A549 treated with AZD2906 at 1 μM for 4 hours (cell line): ENCODE data around the gene RAB11FIP3. TPM values are rescaled to one million over a fixed set of nuclear protein-coding genes. Genes with fewer than 3 reads are reported as not detected.

Experiments used
- total RNA-seq: library from RNA; stranded (reverse); fragments of 200-300 nt; extraction: Qiagen RNA extraction; gene quantifications from 5 replicates; pipeline ENCODE4 v1.2.3, GENCODE V29; 2022

Gene RAB11FIP3, protein sequence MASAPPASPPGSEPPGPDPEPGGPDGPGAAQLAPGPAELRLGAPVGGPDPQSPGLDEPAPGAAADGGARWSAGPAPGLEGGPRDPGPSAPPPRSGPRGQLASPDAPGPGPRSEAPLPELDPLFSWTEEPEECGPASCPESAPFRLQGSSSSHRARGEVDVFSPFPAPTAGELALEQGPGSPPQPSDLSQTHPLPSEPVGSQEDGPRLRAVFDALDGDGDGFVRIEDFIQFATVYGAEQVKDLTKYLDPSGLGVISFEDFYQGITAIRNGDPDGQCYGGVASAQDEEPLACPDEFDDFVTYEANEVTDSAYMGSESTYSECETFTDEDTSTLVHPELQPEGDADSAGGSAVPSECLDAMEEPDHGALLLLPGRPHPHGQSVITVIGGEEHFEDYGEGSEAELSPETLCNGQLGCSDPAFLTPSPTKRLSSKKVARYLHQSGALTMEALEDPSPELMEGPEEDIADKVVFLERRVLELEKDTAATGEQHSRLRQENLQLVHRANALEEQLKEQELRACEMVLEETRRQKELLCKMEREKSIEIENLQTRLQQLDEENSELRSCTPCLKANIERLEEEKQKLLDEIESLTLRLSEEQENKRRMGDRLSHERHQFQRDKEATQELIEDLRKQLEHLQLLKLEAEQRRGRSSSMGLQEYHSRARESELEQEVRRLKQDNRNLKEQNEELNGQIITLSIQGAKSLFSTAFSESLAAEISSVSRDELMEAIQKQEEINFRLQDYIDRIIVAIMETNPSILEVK
- 26.2 to 32.4 TPM (median 28.4 TPM) in 5 replicates for total RNA-seq

DNA sequence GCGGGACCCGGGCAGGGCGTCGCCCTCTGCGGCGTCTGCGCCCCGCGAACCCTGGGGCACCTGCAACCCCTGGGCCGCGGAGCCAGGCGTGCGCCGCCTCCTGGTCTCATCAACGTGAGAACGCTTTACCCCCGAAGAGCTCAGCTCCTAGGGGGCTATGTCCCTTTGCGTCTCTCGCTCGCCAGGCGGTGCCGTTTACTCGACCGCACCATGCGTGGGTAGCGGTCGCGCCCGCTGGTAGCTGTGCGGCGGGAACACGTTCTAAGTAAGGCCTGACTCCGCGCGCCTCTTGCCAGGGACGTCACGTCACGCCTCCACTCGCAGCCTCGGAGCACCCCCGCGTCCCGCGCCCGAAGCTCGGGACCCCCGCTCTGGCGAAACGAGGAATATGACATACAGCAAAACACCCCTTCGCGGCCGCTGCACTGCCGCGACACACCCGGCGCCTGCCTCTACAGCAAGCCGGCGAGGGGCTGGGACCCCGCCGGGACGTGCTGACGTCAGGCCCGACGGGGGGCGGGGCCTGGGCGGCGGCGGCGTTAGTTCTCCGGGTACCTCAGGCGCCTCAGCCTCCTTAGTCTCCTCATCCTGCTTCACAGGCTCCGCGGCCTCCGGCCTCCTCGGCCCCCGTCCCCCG is at the start of gene RAB11FIP3:
RAB11FIP3 (plus strand) TSS at position 568 of the 637 bp plus-strand sequence. CDS start 358 bp downstream, outside the sequence.

DNA sequence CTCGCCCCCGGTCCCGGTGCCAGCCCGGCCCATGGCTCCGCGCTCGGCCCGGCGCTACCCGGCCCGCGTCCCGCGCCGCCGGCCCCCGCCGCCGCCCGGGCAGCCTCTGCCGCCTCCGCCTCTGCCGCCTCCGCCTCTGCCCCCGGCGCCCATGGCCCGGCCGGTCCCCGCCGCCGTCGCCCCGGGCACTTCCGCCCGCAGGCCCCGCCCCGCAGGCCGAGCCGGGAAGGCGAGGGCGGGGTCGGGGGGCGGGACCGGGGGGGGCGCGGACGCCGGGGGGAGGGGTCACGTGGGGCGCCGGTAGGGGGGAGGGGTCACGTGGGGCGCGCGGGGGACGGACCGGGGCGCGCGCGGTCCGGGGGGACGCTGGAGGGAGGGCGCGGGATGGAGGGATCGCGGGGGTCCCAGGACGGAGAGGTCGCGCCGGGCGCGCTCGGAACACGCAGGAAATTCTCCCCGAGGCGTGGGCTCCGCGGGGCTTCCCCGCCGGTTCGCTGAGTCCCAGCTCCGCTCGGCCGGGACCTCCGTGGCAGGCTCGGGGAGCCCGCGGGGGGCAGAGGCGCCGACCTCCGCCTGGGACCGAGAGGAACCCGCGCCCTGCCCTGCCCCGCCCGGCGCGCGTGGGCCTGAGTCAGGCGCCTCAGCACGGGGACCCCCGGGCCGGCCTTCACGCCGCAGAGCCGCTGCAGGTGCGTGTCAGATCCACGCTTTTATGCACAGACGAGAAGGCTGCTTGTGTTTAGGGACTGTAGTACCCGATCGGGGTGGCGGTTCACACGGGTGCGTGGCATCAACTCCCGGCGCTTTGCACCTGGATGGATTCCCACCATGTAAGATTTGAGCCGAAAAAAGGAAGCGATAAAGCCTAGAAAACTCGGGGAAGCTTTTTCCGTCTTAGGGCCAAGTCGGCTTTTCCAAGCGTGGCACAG is 43.4 kb upstream of the RAB11FIP3 start, which contains the start of gene PGAP6:
PGAP6 (minus strand) TSS at position 190 of the 929 bp plus-strand sequence; CDS start at position 33, 157 bp downstream.

DNA sequence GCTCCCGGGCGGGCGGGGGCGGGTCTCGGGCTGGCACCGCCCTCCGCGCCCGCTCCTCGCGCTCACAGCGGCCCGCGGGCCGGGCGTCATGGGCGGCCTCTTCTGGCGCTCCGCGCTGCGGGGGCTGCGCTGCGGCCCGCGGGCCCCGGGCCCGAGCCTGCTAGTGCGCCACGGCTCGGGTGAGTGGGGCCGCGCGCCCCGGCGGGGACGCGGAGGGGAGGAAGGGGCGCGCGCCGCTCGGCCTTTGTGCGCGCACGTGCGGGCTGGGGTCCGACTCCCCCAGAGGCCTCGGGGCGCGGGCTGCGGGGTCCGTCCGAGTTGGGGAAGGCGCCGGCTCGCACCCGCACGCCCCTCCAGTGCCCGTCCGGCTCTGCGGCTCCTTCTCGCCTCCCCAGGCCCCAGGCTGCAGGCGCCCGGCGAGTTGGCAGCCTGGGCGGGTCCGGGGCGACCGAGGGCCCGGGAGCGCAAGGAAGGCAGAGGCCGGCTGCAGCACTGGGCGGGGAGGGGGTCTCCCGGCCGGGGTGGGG is 28.3 kb upstream of the RAB11FIP3 start, which contains the start of gene NME4:
NME4 (plus strand) TSS at position 65 of the 527 bp plus-strand sequence; CDS start at position 89, 24 bp downstream.

DNA sequence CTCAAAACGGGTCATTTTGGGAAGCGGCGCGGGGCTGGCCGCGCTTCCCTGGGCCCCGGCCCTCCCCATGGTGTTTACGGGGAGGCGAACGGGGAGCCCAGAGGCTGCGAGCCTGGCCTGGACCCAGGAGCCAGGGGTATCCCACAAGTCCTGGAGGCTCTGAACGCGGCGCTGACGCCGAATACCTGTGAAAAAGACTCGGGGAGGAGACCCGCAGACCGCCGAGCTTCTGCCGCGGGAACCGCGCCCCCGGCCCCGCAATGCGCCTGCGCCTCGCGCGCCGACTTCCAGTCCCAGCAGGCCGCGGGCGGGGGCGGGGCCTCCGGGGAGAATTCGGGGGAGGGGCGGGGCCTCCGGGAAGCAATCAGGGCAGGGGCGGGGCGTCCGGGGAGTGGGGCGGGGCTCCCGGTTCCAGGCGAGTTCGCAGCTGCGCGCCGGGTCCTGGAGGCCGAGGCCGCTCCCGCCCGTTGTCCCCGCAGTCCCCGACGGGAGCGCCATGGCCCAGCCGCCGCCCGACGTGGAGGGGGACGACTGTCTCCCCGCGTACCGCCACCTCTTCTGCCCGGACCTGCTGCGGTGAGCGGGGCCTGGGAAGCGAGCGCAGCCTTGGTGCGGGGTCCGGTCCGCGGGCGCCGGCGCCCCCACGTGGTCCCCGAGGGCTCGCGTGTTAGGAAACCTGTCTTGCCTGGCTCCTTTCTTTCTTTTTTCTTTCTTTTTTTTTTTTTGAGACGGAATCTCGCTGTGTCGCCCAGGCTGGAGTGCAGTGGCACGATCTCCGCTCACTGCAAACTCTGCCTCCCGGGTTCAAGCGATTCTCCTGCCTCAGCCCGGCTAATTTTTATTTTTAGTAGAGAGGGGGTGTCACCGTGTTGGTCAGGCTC is 23.7 kb upstream of the RAB11FIP3 start, which contains the start of gene DECR2:
DECR2 (plus strand) TSS at position 418 of the 881 bp plus-strand sequence; CDS start at position 497, 79 bp downstream.

DNA sequence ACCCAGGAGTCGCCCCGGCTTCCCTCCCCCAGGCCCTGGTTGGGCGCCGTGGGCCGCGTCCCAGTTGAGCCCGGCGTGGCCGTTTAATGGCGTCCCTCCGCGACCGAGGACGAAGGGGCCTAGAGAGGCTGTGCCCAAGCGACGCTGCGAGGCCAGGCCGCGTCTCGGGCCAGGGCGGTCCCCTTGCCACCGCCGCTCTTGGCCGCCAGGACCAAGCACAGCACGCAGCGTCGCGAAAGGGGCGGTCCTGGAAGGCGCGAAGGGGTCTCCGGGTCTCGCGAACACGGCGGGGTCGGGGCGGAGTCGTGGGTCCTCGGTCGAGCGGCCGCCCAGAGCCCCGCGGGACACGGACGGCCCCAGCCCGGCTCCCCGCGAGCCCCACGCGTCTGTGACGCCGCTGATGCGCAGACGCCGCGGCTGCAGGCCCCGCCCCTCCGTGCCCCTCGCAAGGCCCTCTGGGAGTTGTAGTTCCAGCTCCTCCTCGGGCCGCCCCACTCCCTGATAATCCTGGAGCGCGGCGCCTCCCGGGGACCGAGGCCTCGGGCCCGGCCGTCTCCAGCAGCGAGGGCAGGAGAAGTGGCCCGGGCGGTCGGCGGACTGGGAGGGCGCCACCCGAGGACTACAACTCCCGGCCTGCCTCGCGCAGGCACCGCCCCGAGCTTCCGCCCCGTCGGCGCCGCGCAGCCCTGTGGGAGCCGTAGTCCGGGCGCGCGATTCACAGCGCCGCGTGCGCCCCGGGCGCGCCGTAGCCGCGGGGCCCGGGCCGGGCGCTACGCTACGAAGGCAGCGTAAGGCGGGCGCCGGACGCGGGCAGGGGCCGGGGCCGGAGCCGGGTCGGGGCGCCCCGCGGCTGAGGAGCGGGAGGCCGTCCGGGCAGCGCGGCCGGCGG is 101.8 kb downstream of the RAB11FIP3 start, which contains the start of gene CAPN15:
CAPN15 (plus strand) TSS at position 698 of the 889 bp plus-strand sequence. CDS start 19,127 bp downstream, outside the sequence.

DNA sequence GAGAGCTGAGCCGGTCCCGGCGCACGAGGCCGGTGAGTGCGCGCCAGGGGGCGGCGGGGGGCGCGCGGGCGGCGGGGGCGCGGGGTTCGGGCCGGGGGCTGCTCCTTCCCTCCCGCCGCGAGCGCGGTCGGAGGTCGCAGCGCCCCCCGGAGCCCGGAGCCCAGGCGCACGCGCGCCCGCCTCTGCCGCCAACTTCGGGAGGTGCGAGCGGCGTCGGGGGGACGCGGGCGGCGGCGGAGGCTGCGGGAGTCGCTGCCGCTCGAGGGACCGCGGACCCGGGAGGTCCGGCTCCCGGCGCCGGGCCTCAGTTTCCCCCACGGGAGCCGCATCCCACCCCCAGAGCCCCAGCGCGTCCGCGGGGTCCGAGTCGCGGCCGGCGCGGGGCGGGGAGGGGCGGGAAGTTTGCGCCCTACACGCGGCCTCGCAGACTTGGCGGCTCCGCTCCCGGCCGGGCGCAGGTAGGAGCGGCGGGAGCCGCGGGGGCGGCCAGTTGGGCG is 134.8 kb downstream of the RAB11FIP3 start, which contains the start of gene PRR35:
PRR35 (plus strand) TSS at position 191 of the 497 bp plus-strand sequence. CDS start 2,901 bp downstream, outside the sequence.

DNA sequence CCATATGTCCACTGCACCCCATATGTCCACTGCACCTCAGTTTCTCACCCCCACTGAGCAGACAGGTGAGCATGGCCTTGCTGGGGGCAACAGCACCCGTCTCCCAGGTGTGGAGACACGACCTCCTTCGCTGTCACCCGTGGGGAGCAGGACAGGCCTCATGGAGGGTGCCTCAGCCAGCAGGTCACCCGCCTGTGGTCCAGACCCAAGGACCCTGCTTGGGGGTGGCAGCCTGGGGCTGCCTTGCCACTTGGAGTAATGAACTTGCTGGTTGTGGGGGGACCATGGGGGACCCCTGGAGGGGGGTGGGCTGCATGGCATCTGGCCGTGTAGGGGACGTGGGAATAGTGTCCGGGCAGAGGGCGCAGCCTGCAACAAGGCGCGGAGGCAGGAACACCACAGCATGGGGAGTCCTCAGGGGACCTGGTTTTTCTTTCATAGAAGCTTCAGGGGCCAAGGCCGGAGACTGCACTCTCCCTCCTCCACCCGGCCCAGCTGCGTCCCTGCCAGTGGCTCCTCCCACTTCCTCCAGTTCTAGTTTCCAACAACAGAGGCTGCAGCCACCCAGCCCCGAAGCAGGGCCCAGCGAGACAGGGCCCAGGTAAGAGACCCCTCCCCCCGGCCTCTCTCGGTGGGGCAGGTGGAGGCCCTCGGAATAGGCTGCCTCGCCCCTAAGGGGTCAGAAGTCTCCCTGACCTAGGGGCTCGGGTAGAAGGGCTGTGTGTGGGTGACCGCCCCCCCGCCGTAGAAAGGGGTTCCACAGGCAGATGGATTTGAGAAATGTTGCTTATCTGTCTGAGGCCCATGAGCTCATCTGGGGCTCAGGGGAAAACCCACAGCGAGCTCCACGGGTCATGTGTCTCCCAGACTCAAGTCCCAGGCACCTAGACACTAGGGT is 141.3 kb downstream of the RAB11FIP3 start, which contains the start of gene NHLRC4:
NHLRC4 (plus strand) TSS at position 531 of the 898 bp plus-strand sequence. CDS start 1,043 bp downstream, outside the sequence.

DNA sequence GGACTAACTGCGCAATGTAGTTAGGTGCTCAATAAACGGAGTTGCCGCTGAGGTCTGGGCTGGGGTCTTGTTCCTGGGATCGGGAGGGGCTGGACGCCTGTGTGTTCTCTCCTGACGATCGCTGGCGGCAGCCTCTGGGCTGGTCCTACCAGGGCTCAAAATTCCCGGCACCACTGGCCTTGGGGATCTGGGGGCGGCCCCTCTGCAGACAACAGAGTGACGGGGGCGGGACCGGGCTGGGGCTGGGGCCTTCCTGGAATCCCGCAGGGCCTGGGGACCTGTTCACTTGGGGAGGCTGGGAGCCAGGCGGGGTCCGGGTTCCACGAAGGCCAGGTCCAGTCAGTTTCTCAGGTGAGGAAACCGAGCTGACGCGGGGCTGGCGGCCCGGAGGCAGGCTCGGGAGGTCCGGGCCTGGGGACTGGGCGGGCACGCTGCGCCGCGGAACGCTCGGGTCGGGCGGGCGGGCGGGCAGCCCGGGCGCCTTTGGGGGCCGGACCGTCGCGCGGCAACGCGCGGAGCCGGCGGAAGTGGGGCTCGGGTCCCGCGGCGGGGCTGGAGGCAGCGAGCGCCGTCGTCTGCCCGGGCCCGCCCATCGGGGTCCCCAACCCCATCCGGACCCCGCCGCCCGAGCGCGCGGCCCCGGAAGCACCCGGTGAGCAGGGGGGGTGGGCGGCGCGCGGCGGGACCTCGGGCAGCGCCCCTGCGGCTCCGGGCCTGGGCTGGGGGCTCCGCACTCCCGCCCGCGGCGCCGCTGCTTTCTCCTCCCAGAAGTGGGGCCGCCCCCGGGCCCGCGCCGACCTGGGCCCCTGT is 144.2 kb downstream of the RAB11FIP3 start, which contains the start of gene PIGQ:
PIGQ (plus strand) TSS at position 524 of the 810 bp plus-strand sequence. CDS start 4,107 bp downstream, outside the sequence.

Other genes starting within 250 kb of the RAB11FIP3 start
- gene HBA1, start 249.0 kb upstream of the RAB11FIP3 start, total RNA-seq: 1.1 to 2.4 TPM (median 1.8 TPM) in 5 replicates
- 4.5 to 8.0 TPM (median 7.3 TPM) in 5 replicates for gene HBQ1, start 245.2 kb upstream of the RAB11FIP3 start, total RNA-seq
- 40.3 to 50.6 TPM (median 43.6 TPM) in 5 replicates for gene LUC7L, start 196.2 kb upstream of the RAB11FIP3 start, total RNA-seq
- gene FAM234A, start 190.8 kb upstream of the RAB11FIP3 start, total RNA-seq: 43.7 to 49.1 TPM (median 49.0 TPM) in 5 replicates
- 2.9 to 4.9 TPM (median 4.4 TPM) in 5 replicates for gene RGS11, start 149.7 kb upstream of the RAB11FIP3 start, total RNA-seq
- 2.0 to 3.1 TPM (median 2.7 TPM) in 5 replicates for gene ARHGDIG, start 145.1 kb upstream of the RAB11FIP3 start, total RNA-seq
- 0.15 to 0.50 TPM (median 0.31 TPM) in 5 replicates for gene PDIA2, start 142.5 kb upstream of the RAB11FIP3 start, total RNA-seq
- 28.7 to 33.3 TPM (median 32.1 TPM) in 5 replicates for gene AXIN1, start 72.9 kb upstream of the RAB11FIP3 start, total RNA-seq
- 120 to 138 TPM (median 130 TPM) in 5 replicates for gene MRPL28, start 55.1 kb upstream of the RAB11FIP3 start, total RNA-seq
- 27.1 to 40.0 TPM (median 35.2 TPM) in 5 replicates for gene PGAP6, start 43.7 kb upstream of the RAB11FIP3 start, total RNA-seq
- gene NME4, start 28.4 kb upstream of the RAB11FIP3 start, total RNA-seq: 264 to 457 TPM (median 451 TPM) in 5 replicates
- gene DECR2, start 23.8 kb upstream of the RAB11FIP3 start, total RNA-seq: 21.4 to 30.7 TPM (median 29.9 TPM) in 5 replicates
- gene CAPN15, start 102.1 kb downstream of the RAB11FIP3 start, total RNA-seq: 40.4 to 75.7 TPM (median 67.9 TPM) in 5 replicates
- 0.08 to 0.28 TPM (median 0.26 TPM) in 5 replicates for gene PRR35, start 134.7 kb downstream of the RAB11FIP3 start, total RNA-seq
- gene NHLRC4, start 141.4 kb downstream of the RAB11FIP3 start, total RNA-seq: 0.18 to 0.30 TPM (median 0.23 TPM) in 5 replicates
- 28.4 to 42.0 TPM (median 39.2 TPM) in 5 replicates for gene PIGQ, start 144.3 kb downstream of the RAB11FIP3 start, total RNA-seq
- gene RAB40C, start 164.4 kb downstream of the RAB11FIP3 start, total RNA-seq: 14.1 to 20.1 TPM (median 19.5 TPM) in 5 replicates
- gene WFIKKN1, start 205.3 kb downstream of the RAB11FIP3 start, total RNA-seq: 0.04 to 0.17 TPM (median 0.12 TPM) in 5 replicates
- gene METTL26, start 210.7 kb downstream of the RAB11FIP3 start, total RNA-seq: 79.9 to 151 TPM (median 141 TPM) in 5 replicates
- gene MCRIP2, start 216.2 kb downstream of the RAB11FIP3 start, total RNA-seq: 18.0 to 45.7 TPM (median 39.2 TPM) in 5 replicates
- 13.8 to 27.0 TPM (median 22.9 TPM) in 5 replicates for gene WDR90, start 223.7 kb downstream of the RAB11FIP3 start, total RNA-seq
- 64.8 to 96.0 TPM (median 88.4 TPM) in 5 replicates for gene RHOT2, start 242.5 kb downstream of the RAB11FIP3 start, total RNA-seq